Measurements from ENCODE around the gene MGLL.

MGLL gene

DNA sequence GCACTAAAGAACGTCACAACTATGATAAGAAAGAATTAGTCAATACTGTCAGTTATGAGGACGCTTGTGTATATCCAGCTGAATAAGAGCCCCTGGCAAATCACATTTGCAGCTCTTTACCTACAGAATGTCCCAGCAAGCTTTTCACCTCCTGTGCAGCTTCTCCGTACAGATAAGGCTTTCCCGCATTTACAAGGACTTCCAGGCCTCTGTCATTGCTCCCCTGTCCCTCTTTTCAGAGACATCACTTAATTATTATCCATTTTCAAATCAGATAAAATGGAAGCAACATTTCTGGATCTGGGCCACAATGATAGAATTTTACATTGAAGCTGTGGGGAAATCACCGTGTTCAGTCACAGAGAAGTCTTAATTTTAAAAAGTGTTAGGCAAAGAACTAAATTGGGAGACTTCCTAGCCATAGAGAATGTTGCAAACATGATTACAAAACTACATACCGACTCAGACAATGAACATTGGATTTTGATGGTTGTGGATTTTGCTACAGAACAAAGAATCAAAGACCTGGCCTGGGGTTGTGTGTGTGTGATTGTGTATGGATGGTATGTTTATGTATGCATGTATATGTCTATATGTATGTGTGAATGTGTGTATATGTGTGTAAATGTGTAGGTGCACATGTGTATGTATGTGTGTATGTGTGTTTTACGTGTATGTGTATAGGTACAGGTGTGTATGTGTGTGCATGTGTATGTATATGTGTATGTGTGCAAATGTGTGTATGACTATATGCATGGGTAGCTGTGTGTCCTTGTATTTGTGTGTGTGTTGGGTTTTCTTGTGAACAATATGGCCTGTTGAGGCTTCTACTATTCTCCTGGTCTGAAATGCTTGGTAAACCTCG is 41.5 kb downstream of the MGLL start:
- Histone ChIP-seq H3K27ac (no peak overlapping the region), H3K4me3 (no peak overlapping the region), H3K9ac (ENCODE audit: insufficient read length) (no peak overlapping the region), H3K36me3 (ENCODE audit: insufficient read depth, low read length) (no peaks in the 10 kb centered on the region), H3K9me3 (ENCODE audit: low read depth, low read length) (no peaks in the 10 kb centered on the region)
- no peak for DNase-seq (ENCODE audit: low read depth, low spot score)
- no peak for TF ChIP-seq FOXP2 (optimal IDR thresholded peaks at IDR 0.05; ENCODE audit: control extremely low read depth, extremely low read length, insufficient read depth)
- no peak for TF ChIP-seq EZH2 (IDR thresholded peaks at IDR 0.05)
- no peak for TF ChIP-seq POLR2AphosphoS5 (IDR thresholded peaks at IDR 0.05; ENCODE audit: borderline replicate concordance, low read depth, low read length)

DNA sequence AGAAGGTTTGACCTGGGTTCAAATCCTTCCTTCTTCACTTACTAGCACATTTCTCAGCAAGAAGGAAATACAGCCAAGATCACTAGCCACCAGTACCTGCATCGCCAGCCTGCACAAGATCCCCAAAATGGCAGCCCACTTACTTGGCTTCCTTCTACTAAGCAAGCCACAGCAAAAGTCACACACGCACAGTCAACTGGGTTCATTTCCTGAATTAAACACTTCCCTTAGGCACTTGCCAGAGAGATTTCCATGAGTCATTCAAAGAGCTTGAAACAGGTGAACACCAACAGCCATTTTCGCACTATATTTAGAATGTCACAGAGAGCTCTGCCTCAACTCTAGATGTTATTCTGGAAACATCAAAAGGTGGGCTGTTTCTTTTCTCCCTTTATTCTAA is 42.6 kb downstream of the MGLL start:
- Histone ChIP-seq H3K27ac (no peak overlapping the region), H3K4me3 (no peak overlapping the region), H3K9me3 (ENCODE audit: low read depth, low read length) (no peaks in the 10 kb centered on the region), H3K9ac (ENCODE audit: insufficient read length) (no peak overlapping the region), H3K36me3 (ENCODE audit: insufficient read depth, low read length) (no peaks in the 10 kb centered on the region)
- TF ChIP-seq EZH2 (IDR thresholded peaks at IDR 0.05) (no peak), POLR2AphosphoS5 (IDR thresholded peaks at IDR 0.05; ENCODE audit: borderline replicate concordance, low read depth, low read length) (no peak), FOXP2 (optimal IDR thresholded peaks at IDR 0.05; ENCODE audit: control extremely low read depth, extremely low read length, insufficient read depth) (no peak)
- no peak for DNase-seq (ENCODE audit: low read depth, low spot score)

DNA sequence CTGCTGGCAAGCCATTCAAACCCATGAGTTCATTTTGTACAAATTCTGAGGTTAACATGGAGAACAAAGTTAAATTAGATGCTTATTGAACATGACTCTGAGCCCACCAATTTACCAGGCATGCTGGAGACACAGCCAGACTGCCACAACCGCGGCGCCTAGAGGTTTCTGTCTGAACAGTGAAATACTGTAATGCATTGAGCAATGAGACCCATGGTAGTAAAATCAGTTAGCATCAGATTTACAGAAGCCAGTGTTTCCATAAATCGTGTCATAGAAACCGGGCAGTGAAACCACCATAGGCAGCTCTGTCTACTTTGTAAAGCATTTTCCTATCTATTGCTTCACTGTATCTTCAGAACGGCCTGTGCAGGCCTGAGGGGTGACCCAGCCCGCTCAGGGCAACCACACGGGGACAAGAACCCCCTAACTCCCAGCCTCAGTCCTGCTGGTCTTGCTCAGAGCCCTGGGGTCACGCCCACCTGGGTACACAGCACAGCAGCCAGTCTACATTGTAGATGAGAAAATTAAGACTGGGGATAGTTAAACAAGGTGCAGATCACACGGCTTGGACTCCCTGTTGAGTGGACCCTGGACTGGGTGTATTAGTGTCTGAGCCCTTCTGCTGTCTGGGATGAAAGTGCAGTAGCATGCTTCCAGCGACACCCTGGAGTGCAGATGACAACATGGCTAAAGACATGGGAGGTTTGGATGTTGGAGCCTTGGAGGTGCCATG is 44.2 kb downstream of the MGLL start:
- no peak for DNase-seq (ENCODE audit: low read depth, low spot score)
- TF ChIP-seq EZH2 (IDR thresholded peaks at IDR 0.05), result no peak
- TF ChIP-seq FOXP2 (optimal IDR thresholded peaks at IDR 0.05; ENCODE audit: control extremely low read depth, extremely low read length, insufficient read depth), result no peak
- TF ChIP-seq POLR2AphosphoS5 (IDR thresholded peaks at IDR 0.05; ENCODE audit: borderline replicate concordance, low read depth, low read length), result no peak

DNA sequence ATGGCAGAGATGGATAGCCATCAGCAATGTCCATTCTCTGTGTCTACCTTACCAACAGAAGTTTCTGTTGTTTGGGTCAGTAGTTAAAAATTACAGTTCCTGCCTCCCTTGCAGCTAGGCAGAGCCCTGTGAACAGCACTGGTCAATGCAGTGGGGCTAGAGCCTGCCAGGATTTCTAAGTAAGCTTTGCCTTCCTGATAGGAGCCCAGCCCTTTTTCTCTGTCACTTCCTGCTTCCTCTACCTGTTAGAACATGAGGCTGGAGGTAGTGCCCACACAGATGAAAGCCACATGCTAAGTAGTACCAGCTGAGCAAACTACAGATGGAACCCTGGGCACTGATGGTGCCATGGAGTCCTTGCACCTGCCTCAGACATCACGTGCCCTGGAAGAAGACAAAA is 45.0 kb downstream of the MGLL start:
- TF ChIP-seq POLR2AphosphoS5 (IDR thresholded peaks at IDR 0.05; ENCODE audit: borderline replicate concordance, low read depth, low read length), result no peak
- TF ChIP-seq EZH2 (IDR thresholded peaks at IDR 0.05), result no peak
- DNase-seq (ENCODE audit: low read depth, low spot score), result no peak
- Histone ChIP-seq H3K4me3 (no peak overlapping the region), H3K36me3 (ENCODE audit: insufficient read depth, low read length) (no peaks in the 10 kb centered on the region), H3K27ac (no peak overlapping the region), H3K9me3 (ENCODE audit: low read depth, low read length) (no peaks in the 10 kb centered on the region), H3K9ac (ENCODE audit: insufficient read length) (no peak overlapping the region)

More for the DNA sequence above, 44.2 kb downstream of the MGLL start:
- H3K9me3 ChIP-seq (ENCODE audit: low read depth, low read length), result no peaks in the 10 kb centered on the region
- H3K4me3 ChIP-seq, result no peak overlapping the region
- H3K9ac ChIP-seq (ENCODE audit: insufficient read length), result no peak overlapping the region
- no peak overlapping the region for H3K27ac ChIP-seq
- no peaks in the 10 kb centered on the region for H3K36me3 ChIP-seq (ENCODE audit: insufficient read depth, low read length)

DNA sequence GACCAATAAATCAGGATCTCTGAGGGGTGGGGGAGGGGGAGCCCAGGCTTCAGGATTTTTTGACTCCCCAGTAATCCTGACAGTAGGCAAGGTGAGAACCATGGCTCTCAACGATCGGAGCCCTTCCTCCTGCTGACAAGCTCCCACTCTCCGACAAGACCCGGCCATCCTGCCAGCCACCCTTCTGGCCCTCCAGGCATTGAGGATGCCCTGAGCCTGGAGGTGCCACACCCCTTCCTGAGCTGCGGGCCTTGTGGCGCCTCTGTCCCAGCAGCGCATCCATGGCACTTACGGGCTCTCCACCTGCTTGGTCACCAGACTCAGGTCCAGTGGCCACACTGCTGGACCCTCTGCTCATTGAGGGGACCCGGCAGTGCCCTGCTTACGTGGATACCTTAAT is 46.0 kb downstream of the MGLL start:
- no peaks in the 10 kb centered on the region for H3K9me3 ChIP-seq (ENCODE audit: low read depth, low read length)
- H3K27ac ChIP-seq, result no peak overlapping the region
- no peak overlapping the region for H3K9ac ChIP-seq (ENCODE audit: insufficient read length)
- no peak for TF ChIP-seq EZH2 (IDR thresholded peaks at IDR 0.05)
- TF ChIP-seq FOXP2 (optimal IDR thresholded peaks at IDR 0.05; ENCODE audit: control extremely low read depth, extremely low read length, insufficient read depth), result no peak
- no peak for TF ChIP-seq POLR2AphosphoS5 (IDR thresholded peaks at IDR 0.05; ENCODE audit: borderline replicate concordance, low read depth, low read length)
- no peaks in the 10 kb centered on the region for H3K36me3 ChIP-seq (ENCODE audit: insufficient read depth, low read length)
- DNase-seq (ENCODE audit: low read depth, low spot score), result no peak
- no peak overlapping the region for H3K4me3 ChIP-seq

DNA sequence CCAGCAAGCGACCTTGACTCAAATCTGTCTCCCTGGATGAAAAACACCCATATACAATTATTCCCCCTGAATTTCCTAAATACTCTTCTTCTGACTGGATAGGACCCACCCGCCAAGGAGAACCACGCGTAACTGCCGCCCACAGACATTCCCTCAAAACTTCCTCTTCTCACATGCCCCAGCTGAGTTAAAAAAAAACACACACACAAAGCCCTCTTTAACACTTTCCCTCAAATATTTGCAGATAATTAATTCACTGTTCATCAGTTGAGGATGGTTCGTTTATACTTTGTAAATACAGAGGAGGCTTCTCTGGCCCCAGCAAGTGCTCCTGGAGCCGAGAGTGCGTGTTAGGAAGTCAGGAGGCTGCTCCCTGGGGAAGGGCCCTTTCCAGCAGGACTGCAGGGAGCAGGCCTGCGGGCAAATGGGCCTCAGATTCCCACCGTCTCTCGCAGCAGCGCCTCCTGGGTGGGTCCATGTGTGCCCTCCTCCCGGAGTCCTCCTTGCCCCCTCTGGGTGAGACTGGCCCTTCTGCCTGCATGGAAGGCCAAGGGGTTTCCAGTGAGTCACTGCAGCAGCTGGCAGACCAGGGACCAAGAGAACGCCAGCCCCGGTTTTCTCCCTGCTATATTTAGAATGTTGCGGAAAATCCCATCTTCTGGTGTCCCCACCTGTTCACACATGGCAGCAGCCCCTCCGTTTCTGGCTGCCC is 46.8 kb downstream of the MGLL start:
- no peak for TF ChIP-seq EZH2 (IDR thresholded peaks at IDR 0.05)
- no peak for TF ChIP-seq POLR2AphosphoS5 (IDR thresholded peaks at IDR 0.05; ENCODE audit: borderline replicate concordance, low read depth, low read length)
- TF ChIP-seq FOXP2 (optimal IDR thresholded peaks at IDR 0.05; ENCODE audit: control extremely low read depth, extremely low read length, insufficient read depth), result no peak
- H3K36me3 ChIP-seq (ENCODE audit: insufficient read depth, low read length), result no peaks in the 10 kb centered on the region
- no peak overlapping the region for H3K4me3 ChIP-seq
- DNase-seq (ENCODE audit: low read depth, low spot score), result no peak
- no peak overlapping the region for H3K27ac ChIP-seq
- no peaks in the 10 kb centered on the region for H3K9me3 ChIP-seq (ENCODE audit: low read depth, low read length)
- no peak overlapping the region for H3K9ac ChIP-seq (ENCODE audit: insufficient read length)

DNA sequence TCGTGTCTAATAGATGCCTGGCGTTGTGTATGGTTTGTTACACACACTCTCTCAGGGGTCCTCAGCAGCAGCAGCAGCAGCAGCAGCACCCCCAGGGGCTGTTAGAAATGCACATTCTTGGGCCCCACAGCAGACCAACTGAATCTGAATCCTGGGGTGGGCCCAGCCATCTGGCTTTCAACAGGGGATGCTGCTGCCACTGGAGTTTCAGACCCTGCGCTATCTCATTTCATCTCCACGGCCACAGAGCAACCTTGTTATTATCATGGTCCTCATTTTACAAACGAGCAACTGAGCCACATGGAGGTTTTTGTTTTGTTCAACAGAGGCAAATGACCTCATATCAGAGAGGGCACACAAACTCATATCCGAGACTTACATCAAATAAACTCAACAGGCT is 47.7 kb downstream of the MGLL start:
- H3K9me3 ChIP-seq (ENCODE audit: low read depth, low read length), result no peaks in the 10 kb centered on the region
- DNase-seq (ENCODE audit: low read depth, low spot score), result no peak
- no peak overlapping the region for H3K4me3 ChIP-seq
- no peaks in the 10 kb centered on the region for H3K36me3 ChIP-seq (ENCODE audit: insufficient read depth, low read length)
- TF ChIP-seq EZH2 (IDR thresholded peaks at IDR 0.05) (no peak), FOXP2 (optimal IDR thresholded peaks at IDR 0.05; ENCODE audit: control extremely low read depth, extremely low read length, insufficient read depth) (no peak), POLR2AphosphoS5 (IDR thresholded peaks at IDR 0.05; ENCODE audit: borderline replicate concordance, low read depth, low read length) (no peak)
- no peak overlapping the region for H3K9ac ChIP-seq (ENCODE audit: insufficient read length)
- no peak overlapping the region for H3K27ac ChIP-seq

DNA sequence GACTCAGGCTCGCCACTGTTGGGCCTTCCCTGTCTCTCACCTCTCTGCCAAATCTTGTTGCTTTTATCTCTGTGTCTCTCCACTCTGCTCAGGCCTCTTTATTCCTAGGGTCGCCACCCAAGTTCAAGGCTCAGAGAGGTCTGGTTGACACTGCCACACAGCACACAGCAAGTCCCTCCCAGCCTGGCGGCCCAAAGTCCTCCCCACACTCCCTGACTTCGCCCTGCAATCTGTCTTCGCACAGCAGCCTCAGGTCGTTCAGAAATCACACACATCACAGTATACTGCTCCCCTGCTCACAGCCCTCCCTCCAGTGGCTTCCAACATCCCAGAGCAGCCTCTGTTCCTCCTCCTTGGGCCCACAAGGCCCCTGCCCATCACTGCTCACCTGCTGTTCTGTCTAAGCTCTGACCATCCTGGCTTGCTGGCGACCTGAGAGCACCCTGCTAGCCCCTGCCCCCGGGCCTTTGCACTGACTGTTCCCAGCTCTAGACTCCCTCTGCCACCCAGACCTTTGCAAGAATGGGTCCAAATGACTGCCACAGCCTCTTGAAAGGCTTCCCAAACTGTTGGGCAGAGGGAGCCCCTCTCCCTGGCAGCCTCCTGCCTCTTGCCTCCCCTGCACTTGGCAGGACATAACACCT is 48.4 kb downstream of the MGLL start:
- Histone ChIP-seq H3K9ac (ENCODE audit: insufficient read length) (no peak overlapping the region), H3K36me3 (ENCODE audit: insufficient read depth, low read length) (no peaks in the 10 kb centered on the region), H3K27ac (no peak overlapping the region), H3K9me3 (ENCODE audit: low read depth, low read length) (no peaks in the 10 kb centered on the region), H3K4me3 (no peak overlapping the region)
- TF ChIP-seq POLR2AphosphoS5 (IDR thresholded peaks at IDR 0.05; ENCODE audit: borderline replicate concordance, low read depth, low read length) (no peak), EZH2 (IDR thresholded peaks at IDR 0.05) (no peak), FOXP2 (optimal IDR thresholded peaks at IDR 0.05; ENCODE audit: control extremely low read depth, extremely low read length, insufficient read depth) (no peak)
- DNase-seq (ENCODE audit: low read depth, low spot score), result no peak

Data from SK-N-MC (cell line).